ENCODE data around the gene NUP58. TPM values are rescaled to one million over a fixed set of nuclear protein-coding genes. Genes with fewer than 3 reads are reported as not detected.
A peak's percentile ranks its signal among the peaks of the same experiment; 100 is the strongest.

Gene NUP58
- total RNA-seq, 1 experiment from 2014 or later: 101 TPM

DNA sequence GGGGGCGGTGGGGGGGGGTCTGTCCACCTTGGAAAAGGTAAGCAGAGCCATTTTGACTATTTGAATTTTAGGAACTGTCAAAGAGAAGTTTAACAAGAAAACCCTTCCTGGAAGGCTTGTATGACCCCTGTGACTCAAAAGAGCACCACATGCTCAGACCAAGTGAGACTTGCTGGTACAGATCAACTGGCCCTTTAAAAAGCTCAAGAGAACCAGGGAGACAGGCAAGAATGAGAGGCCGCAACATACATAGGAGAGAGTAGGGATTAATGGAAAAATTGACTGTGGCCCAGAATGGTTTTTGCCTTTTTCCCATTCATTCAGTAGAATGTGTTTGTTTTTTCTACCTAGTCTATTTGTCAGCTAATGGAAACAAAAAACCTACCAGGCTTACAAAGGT is 44.2 kb downstream of the NUP58 start:
- Histone ChIP-seq H3K9me3 (ENCODE audit: control insufficient read depth in 1 of 2, insufficient read depth in 1 of 2, low read depth in 1 of 2, low read length in 2 of 2) (no peaks in the 10 kb centered on the region), H3K4me3 (replicated peaks in 1 of 2; ENCODE audit: low read depth in 1 of 2, low read length in 2 of 2) (no peak overlapping the region), H3K4me2 (ENCODE audit: low read length) (no peak overlapping the region), H3K27ac (ENCODE audit: low read depth, low read length) (no peak overlapping the region), H2AFZ (ENCODE audit: low read depth, low read length, poor library complexity, severe bottlenecking) (no peak overlapping the region), H3K9ac (ENCODE audit: low read length) (no peak overlapping the region), H3K79me2 (ENCODE audit: insufficient read depth, low read length) (no peaks in the 10 kb centered on the region), H3K4me1 (ENCODE audit: control insufficient read depth in 1 of 2, insufficient read depth in 2 of 2, low read length in 2 of 2) (no peaks in the 10 kb centered on the region), H3K36me3 (ENCODE audit: control insufficient read depth in 1 of 2, insufficient read depth in 2 of 2, low read length in 2 of 2) (peaks cover 0 to 5% of the 10 kb centered on the region in 2 experiments; a peak in 1 of 4 replicates), H3K9me2 (ENCODE audit: insufficient read depth) (no peaks in the 10 kb centered on the region), H4K20me1 (ENCODE audit: insufficient read depth) (no peaks in the 10 kb centered on the region; the same call in 1 of the 2 replicates), H3K27me3 (ENCODE audit: insufficient read depth, low read length) (no peaks in the 10 kb centered on the region)
- ChIA-PET POLR2A (no interaction called here), RAD21 (ENCODE audit: low non-redundant PET in 1 of 2, low total read pairs in 2 of 2, uncharacterized antibody in 2 of 2, unreplicated experiment in 2 of 2) (no interaction called here), CTCF (no interaction called here)
- ATAC-seq (peak; percentile 30; the same call in 1 of the 2 replicates), DNase-seq (ENCODE audit: low read depth, low spot score) (no peak)
- BruUV-seq (replicated peaks): no TSS peak
- intact Hi-C loops (cut with micrococcal nuclease): no loop called here
- TF ChIP-seq POLR2A (IDR thresholded peaks at IDR 0.05; ENCODE audit: borderline replicate concordance, extremely low read depth, insufficient read depth, insufficient read length) (no peak), SRF (IDR thresholded peaks at IDR 0.05; ENCODE audit: low read depth) (no peak), ZFX (IDR thresholded peaks at IDR 0.05) (no peak), YY1 (IDR thresholded peaks at IDR 0.05; ENCODE audit: extremely low read depth, insufficient replicate concordance, low read depth, low read length) (no peak), TCF7L2 (IDR thresholded peaks at IDR 0.05; ENCODE audit: borderline replicate concordance, extremely low read depth, insufficient read depth, insufficient read length) (no peak), POLR2AphosphoS5 (IDR thresholded peaks at IDR 0.05; ENCODE audit: low read depth, low read length) (no peak)

DNA sequence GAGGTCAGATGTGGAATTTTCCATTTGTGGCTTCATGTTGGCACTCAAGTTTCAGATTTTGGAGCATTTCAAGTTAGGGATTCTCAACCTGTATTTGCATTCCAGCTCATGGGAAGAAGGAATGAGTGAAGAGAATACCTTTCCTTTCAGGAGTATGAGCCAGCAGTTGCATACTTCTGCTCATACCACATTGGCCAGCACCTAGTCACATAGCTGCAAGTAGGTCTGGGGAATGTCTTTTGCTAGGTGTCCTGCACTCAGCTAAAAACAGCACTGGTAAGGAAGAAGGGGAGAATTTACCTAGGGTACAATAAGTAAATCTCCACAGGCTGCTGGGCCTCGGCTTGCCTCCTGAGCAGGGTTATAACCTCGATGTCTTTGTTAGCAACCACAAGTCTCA is 45.7 kb downstream of the NUP58 start:
- no peak overlapping the region for H3K27ac ChIP-seq (ENCODE audit: low read depth, low read length)
- no peaks in the 10 kb centered on the region for H4K20me1 ChIP-seq (ENCODE audit: insufficient read depth)
- no peaks in the 10 kb centered on the region for H3K9me3 ChIP-seq (ENCODE audit: control insufficient read depth in 1 of 2, insufficient read depth in 1 of 2, low read depth in 1 of 2, low read length in 2 of 2)
- ChIA-PET POLR2A (no interaction called here), CTCF (no interaction called here), RAD21 (ENCODE audit: low non-redundant PET in 1 of 2, low total read pairs in 2 of 2, uncharacterized antibody in 2 of 2, unreplicated experiment in 2 of 2) (no interaction called here)
- TF ChIP-seq, protein P1, sequence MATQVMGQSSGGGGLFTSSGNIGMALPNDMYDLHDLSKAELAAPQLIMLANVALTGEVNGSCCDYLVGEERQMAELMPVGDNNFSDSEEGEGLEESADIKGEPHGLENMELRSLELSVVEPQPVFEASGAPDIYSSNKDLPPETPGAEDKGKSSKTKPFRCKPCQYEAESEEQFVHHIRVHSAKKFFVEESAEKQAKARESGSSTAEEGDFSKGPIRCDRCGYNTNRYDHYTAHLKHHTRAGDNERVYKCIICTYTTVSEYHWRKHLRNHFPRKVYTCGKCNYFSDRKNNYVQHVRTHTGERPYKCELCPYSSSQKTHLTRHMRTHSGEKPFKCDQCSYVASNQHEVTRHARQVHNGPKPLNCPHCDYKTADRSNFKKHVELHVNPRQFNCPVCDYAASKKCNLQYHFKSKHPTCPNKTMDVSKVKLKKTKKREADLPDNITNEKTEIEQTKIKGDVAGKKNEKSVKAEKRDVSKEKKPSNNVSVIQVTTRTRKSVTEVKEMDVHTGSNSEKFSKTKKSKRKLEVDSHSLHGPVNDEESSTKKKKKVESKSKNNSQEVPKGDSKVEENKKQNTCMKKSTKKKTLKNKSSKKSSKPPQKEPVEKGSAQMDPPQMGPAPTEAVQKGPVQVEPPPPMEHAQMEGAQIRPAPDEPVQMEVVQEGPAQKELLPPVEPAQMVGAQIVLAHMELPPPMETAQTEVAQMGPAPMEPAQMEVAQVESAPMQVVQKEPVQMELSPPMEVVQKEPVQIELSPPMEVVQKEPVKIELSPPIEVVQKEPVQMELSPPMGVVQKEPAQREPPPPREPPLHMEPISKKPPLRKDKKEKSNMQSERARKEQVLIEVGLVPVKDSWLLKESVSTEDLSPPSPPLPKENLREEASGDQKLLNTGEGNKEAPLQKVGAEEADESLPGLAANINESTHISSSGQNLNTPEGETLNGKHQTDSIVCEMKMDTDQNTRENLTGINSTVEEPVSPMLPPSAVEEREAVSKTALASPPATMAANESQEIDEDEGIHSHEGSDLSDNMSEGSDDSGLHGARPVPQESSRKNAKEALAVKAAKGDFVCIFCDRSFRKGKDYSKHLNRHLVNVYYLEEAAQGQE (IDR thresholded peaks at IDR 0.05; ENCODE audit: low read depth): no peak
- no peak for TF ChIP-seq ZNF274 (IDR thresholded peaks at IDR 0.05; ENCODE audit: low read depth, low read length)
- TF ChIP-seq TCF7L2 (IDR thresholded peaks at IDR 0.05; ENCODE audit: borderline replicate concordance, extremely low read depth, insufficient read depth, insufficient read length): no peak
- TF ChIP-seq RAD21 (IDR thresholded peaks at IDR 0.05; ENCODE audit: low read depth): no peak
- TF ChIP-seq, protein P2, sequence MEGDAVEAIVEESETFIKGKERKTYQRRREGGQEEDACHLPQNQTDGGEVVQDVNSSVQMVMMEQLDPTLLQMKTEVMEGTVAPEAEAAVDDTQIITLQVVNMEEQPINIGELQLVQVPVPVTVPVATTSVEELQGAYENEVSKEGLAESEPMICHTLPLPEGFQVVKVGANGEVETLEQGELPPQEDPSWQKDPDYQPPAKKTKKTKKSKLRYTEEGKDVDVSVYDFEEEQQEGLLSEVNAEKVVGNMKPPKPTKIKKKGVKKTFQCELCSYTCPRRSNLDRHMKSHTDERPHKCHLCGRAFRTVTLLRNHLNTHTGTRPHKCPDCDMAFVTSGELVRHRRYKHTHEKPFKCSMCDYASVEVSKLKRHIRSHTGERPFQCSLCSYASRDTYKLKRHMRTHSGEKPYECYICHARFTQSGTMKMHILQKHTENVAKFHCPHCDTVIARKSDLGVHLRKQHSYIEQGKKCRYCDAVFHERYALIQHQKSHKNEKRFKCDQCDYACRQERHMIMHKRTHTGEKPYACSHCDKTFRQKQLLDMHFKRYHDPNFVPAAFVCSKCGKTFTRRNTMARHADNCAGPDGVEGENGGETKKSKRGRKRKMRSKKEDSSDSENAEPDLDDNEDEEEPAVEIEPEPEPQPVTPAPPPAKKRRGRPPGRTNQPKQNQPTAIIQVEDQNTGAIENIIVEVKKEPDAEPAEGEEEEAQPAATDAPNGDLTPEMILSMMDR (IDR thresholded peaks at IDR 0.05 in 2 of 3, conservative IDR thresholded peaks at IDR 0.05 in 1 of 3; ENCODE audit: borderline replicate concordance in 1 of 3, insufficient read depth in 1 of 3, low read depth in 2 of 3, low read length in 2 of 3): no peak
- no peak for TF ChIP-seq ELF1 (IDR thresholded peaks at IDR 0.05; ENCODE audit: borderline replicate concordance, low read depth)
- TF ChIP-seq FOSL1 (IDR thresholded peaks at IDR 0.05; ENCODE audit: low read depth): no peak
- TF ChIP-seq JUND (IDR thresholded peaks at IDR 0.05): no peak
- TF ChIP-seq SP1 (IDR thresholded peaks at IDR 0.05; ENCODE audit: low read depth): no peak
- TF ChIP-seq SRF (IDR thresholded peaks at IDR 0.05; ENCODE audit: low read depth): no peak
- no peaks in the 10 kb centered on the region for H3K4me1 ChIP-seq (ENCODE audit: control insufficient read depth in 1 of 2, insufficient read depth in 2 of 2, low read length in 2 of 2)
- H3K36me3 ChIP-seq (ENCODE audit: control insufficient read depth in 1 of 2, insufficient read depth in 2 of 2, low read length in 2 of 2): no peaks in the 10 kb centered on the region
- BruUV-seq (replicated peaks): no TSS peak
- H3K79me2 ChIP-seq (ENCODE audit: insufficient read depth, low read length): no peaks in the 10 kb centered on the region
- no peak overlapping the region for H3K9ac ChIP-seq (ENCODE audit: low read length)
- no peak for DNase-seq (ENCODE audit: low read depth, low spot score)
- no peak overlapping the region for H3K4me3 ChIP-seq (replicated peaks in 1 of 2; ENCODE audit: low read depth in 1 of 2, low read length in 2 of 2)
- H3K9me2 ChIP-seq (ENCODE audit: insufficient read depth): no peaks in the 10 kb centered on the region
- no peak overlapping the region for H3K4me2 ChIP-seq (ENCODE audit: low read length)
- H2AFZ ChIP-seq (ENCODE audit: low read depth, low read length, poor library complexity, severe bottlenecking): no peak overlapping the region
- ATAC-seq: no peak
- intact Hi-C loops (cut with micrococcal nuclease): no loop called here
- H3K27me3 ChIP-seq (ENCODE audit: insufficient read depth, low read length): no peaks in the 10 kb centered on the region

Data from HCT116 (cell line).